HG03571 (cell line): ENCODE measurements around the gene TXLNA.
"Not testable (repeated sequence)": the region's sequence is repeated elsewhere in the genome, so short reads cannot be mapped to it uniquely, and the experiment has no call there.

Experiments
- ATAC-seq: cut with Tn5 transposase; IDR thresholded peaks from one replicate; pipeline ENCODE4 v1.9.1; 2021; ENCODE audit not compliant: unreplicated experiment

The TXLNA gene

GRCh38 chr1:32179443-32180185 is at the start of gene TXLNA:
TXLNA (plus strand) TSS chr1:32179675; CDS start chr1:32180346, 671 bp downstream.
- peak; percentile 67 for ATAC-seq

- ATAC-seq = not testable (repeated sequence)
Observed at GRCh38 chr1:32133950-32134280, 45.6 kb upstream of the TXLNA start.

GRCh38 chr1:32137111-32137510 is 42.4 kb upstream of the TXLNA start:
- ATAC-seq = no peak

GRCh38 chr1:32138965-32139364 is 40.5 kb upstream of the TXLNA start:
- no peak for ATAC-seq

GRCh38 chr1:32142446-32143301 is 36.8 kb upstream of the TXLNA start:
- ATAC-seq = no peak

- not testable (repeated sequence) for ATAC-seq
Observed at GRCh38 chr1:32143302-32143695, 36.2 kb upstream of the TXLNA start.

GRCh38 chr1:32144033-32144432 is 35.4 kb upstream of the TXLNA start:
- ATAC-seq = no peak

GRCh38 chr1:32147799-32148198 is 31.7 kb upstream of the TXLNA start:
- ATAC-seq = not testable (repeated sequence)

GRCh38 chr1:32150847-32151246 is 28.6 kb upstream of the TXLNA start:
- ATAC-seq = no peak

GRCh38 chr1:32151319-32151787 is 28.1 kb upstream of the TXLNA start:
- ATAC-seq = no peak

- no peak for ATAC-seq
Observed at GRCh38 chr1:32159189-32159588, 20.3 kb upstream of the TXLNA start.

- ATAC-seq = no peak
Observed at GRCh38 chr1:32163405-32163804, 16.1 kb upstream of the TXLNA start.

- ATAC-seq = not testable (repeated sequence)
Observed at GRCh38 chr1:32165633-32166032, 13.8 kb upstream of the TXLNA start.

GRCh38 chr1:32170991-32171390 is 8.5 kb upstream of the TXLNA start:
- ATAC-seq = no peak

- ATAC-seq = no peak
Observed at GRCh38 chr1:32172621-32173245, 6.7 kb upstream of the TXLNA start.

GRCh38 chr1:32178380-32179192 is 889 bp upstream of the TXLNA start:
- no peak for ATAC-seq

GRCh38 chr1:32179193-32179442 is 357 bp upstream of the TXLNA start:
- ATAC-seq = no peak

- no peak for ATAC-seq
Observed at GRCh38 chr1:32180186-32181060, 948 bp downstream of the TXLNA start.

- no peak for ATAC-seq
Observed at GRCh38 chr1:32181065-32181464, 1.6 kb downstream of the TXLNA start.

GRCh38 chr1:32181563-32181962 is 2.1 kb downstream of the TXLNA start:
- ATAC-seq = no peak
